GDM1 (cell line): ENCODE measurements around the gene NPAS2.

Experiments used
- DNase-seq: peaks from one replicate; lab custom pipeline; 2025; lab: John Stamatoyannopoulos, UW

Gene NPAS2

GRCh38 chr2:100884145-100884621, 64.2 kb downstream of the NPAS2 start:
- no peak for DNase-seq

- no peak for DNase-seq
These were observed 66.1 kb downstream of the NPAS2 start for GRCh38 chr2:100886085-100886484.

DNA sequence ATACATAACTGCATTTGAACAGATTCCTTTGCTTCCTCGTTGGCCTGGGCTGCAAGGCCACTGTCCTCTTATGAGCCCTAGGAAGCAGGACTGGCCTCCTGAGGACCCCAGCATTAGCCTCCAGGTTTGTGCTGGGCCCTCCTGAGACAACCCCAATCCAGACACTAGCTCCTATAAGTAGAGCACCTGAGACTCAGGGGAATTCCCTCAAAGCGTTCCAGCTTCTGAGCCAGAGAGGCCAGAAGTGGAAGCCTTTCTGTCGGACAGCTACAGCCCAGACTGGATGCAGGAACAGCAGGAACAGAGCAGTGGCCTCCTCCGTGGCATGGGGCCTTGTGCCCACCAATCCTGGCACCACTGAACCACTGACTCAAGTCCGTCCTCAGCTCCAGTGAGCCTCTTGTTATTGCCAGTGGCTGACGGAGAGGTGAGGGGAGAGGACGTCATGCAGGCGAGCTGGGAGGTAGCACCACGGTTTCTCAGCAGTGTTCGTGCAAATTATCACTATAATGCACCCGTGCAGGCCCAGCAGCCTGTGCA, 67.2 kb downstream of the NPAS2 start:
- no peak for DNase-seq

DNA sequence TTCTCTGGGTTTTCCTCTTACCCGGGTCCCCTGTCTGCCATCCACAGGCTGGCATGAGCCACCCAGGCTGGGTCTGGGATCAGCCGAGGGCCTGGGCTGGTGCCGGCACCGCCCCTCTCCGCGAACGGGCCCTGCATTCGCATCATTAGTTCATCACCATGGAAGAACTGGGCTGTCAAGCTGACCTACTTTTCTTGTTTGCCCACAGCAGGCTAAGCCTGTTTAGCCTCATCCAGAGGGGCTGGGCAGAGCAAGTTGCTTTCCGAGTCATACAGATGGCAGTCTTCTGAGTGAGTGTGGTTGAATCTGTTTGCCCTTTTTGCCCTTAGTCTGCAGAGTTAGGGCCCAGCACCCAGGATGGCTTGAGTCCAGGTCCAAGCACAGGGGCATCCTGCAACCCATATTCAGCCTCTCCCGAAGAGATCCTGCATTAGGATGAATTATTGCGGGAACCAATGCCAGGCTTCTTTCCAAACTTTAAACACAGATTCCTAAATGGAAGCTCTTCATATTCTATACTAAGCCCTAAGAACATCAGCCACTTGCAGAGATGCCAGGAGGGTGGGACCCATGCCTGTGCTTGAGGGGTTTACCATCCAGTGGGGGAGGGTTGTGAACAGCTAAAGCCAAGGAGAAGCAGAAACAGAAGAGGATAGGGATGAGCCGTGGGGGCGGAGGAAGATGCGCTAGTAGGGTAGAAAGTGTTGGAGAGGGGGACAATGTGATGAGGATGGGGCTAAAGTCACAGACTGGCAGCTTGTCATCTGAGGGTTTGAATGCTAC, 68.0 kb downstream of the NPAS2 start:
- DNase-seq: no peak

- no peak for DNase-seq
These were observed 68.7 kb downstream of the NPAS2 start for GRCh38 chr2:100888601-100889000.

DNA sequence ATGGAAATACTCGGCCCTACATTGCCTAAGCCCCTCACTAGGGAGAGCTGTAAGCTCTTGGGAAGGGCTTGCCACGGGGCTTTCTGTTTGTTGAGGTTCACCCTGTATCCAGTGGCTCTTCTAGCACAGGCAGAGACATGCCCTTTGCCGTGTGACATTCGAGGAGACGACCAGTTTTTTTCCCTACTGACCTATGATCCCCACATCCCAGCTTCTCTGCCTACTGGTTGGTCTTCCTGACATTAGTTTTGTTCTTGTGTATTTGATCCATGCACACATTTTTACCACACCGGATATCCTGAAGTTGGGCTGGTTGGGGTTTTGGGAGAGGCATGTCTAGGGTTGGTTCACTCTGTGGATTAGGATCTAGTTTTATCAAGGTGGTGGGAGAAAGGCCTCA, 69.3 kb downstream of the NPAS2 start:
- no peak for DNase-seq

- no peak for DNase-seq
These were observed 72.1 kb downstream of the NPAS2 start for GRCh38 chr2:100891906-100892642.

DNA sequence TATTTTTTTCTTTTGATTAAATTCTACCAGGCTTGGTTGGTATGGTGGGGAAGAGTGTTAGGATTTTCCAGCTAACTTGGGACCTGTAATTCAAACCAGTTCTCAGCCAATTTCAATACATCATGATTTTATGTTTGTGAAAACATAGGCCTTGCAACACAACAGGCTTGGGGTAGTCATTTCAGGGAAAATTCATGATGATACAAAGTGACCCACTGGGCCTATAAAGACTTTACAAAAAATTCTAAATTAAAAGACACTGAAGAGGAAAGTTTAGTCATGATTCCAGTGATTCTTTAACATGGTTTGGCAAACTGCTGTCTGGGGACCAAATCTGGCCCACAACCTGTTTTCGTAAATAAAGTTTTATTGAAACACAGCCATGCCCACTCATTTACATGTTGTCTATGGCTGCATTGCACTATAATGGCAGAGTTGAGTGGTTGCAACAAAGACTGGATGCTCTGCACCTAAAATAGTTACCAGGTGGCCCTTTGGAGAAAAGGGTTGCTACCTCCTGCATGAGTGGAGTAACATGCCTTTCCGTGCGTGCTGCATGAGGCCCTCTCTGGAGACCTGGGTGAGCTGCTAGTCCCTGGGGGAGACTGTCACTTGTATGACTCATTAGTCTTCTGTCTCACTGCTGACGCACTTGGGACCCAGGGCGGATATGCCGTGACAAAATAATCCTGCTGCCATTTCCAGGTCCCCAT, 73.6 kb downstream of the NPAS2 start:
- no peak for DNase-seq

GRCh38 chr2:100894105-100894795, 74.3 kb downstream of the NPAS2 start:
- no peak for DNase-seq

GRCh38 chr2:100894796-100895156, 74.8 kb downstream of the NPAS2 start:
- no peak for DNase-seq

GRCh38 chr2:100895402-100895801, 75.5 kb downstream of the NPAS2 start:
- no peak for DNase-seq

- no peak for DNase-seq
These were observed 76.2 kb downstream of the NPAS2 start for GRCh38 chr2:100895934-100896685.

GRCh38 chr2:100898035-100898665, 78.2 kb downstream of the NPAS2 start:
- DNase-seq: no peak

DNA sequence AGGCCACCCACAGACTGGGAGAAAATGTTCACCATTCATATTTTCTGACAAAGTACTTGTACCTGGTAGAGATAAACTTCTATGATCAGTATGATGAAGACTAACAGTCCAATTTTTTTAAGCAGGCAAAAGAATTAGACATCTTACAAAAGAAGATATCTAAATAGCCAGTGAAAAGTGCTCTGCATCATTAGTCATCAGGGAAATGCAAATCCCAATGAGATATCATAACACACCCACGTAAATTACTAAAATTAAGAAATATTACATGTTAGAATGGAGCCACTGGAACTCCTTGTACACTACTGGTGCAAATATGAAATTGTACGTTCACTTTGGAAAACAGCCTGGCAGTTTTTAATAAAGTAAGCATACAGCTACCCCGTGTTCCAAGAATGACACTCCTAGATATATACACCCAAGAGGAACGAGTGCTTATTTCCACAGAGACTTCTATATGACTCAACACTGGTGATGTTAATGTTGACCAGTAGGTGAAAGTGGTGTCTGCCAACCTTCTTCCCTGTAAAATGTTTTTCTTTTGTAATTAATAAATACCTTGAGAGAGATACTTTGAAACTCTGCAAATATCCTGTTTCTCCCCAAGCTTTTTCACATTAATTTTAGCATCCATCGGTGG, 80.3 kb downstream of the NPAS2 start:
- no peak for DNase-seq

GRCh38 chr2:100902817-100903405, 83.0 kb downstream of the NPAS2 start:
- DNase-seq: no peak

- DNase-seq: no peak
These were observed 83.8 kb downstream of the NPAS2 start for GRCh38 chr2:100903534-100904258.

GRCh38 chr2:100905132-100905805, 85.3 kb downstream of the NPAS2 start:
- no peak for DNase-seq

DNA sequence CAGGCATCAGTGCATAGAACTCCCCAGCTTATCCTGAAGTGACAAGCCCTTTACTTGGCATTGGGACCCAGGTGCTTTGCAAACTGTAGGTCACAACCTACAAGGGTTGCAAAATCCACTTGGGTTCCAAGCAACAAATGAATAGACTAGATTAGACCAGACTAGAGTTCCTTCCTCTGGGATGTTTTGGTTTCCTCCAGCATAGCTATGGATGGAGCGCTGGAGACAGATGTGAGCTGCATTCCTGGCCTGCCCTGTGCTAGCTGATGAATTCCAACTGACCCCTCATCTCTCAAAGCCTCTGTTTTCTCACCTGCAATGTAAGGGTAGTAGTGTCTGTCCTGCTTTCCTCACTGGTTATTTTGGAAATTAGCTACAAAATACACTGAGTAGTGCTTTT, 86.2 kb downstream of the NPAS2 start:
- no peak for DNase-seq

GRCh38 chr2:100906679-100907078, 86.7 kb downstream of the NPAS2 start:
- no peak for DNase-seq
